ENCODE results near the gene TBC1D22B. TPM values are rescaled to one million over a fixed set of nuclear protein-coding genes. Genes with fewer than 3 reads are reported as not detected.

TBC1D22B gene
- total RNA-seq, 2 experiments from 2014 or later: 12.1 to 12.3 TPM

- POLR2A ChIA-PET: interaction anchor here (1.2 kb wide), 1 partner anchor 13 kb away, joined by 3 read pairs; the partner anchor contains the start of gene TMEM217
- no peak for ATAC-seq
Observed at GRCh38 chr6:37244430-37245310, 12.9 kb upstream of the TBC1D22B start.

GRCh38 chr6:37251211-37251780, 6.3 kb upstream of the TBC1D22B start:
- TF ChIP-seq CTCF (IDR thresholded peaks at IDR 0.05): no peak
- no peak overlapping the region for H3K4me3 Mint-ChIP-seq
- peaks cover 1% of the 10 kb centered on the region for H3K27me3 Mint-ChIP-seq
- H3K4me1 Mint-ChIP-seq (ENCODE audit: low read depth): no peaks in the 10 kb centered on the region
- H3K36me3 Mint-ChIP-seq (ENCODE audit: low read depth): no peaks in the 10 kb centered on the region
- H3K27ac Mint-ChIP-seq: no peak overlapping the region
- POLR2A ChIA-PET: no interaction called here
- intact Hi-C loops (cut with micrococcal nuclease): no loop called here
- ATAC-seq: no peak
- CTCF ChIA-PET: no interaction called here
- no peak for DNase-seq
- H3K9me3 Mint-ChIP-seq: no peaks in the 10 kb centered on the region

More at GRCh38 chr6:37244430-37245310, 12.9 kb upstream of the TBC1D22B start:
- Mint-ChIP-seq H3K4me1 (ENCODE audit: low read depth) (peaks cover 23% of the 10 kb centered on the region), H3K9me3 (no peaks in the 10 kb centered on the region), H3K4me3 (no peak overlapping the region), H3K27me3 (peaks cover 2% of the 10 kb centered on the region), H3K36me3 (ENCODE audit: low read depth) (no peaks in the 10 kb centered on the region), H3K27ac (no peak overlapping the region)
- no peak for TF ChIP-seq CTCF (IDR thresholded peaks at IDR 0.05)
- DNase-seq: no peak
- CTCF ChIA-PET: interaction anchor here (0.9 to 1.4 kb wide), 4 partner anchors 10 to 62 kb away, joined by 3 to 5 read pairs (median 4); partner anchors contain the start of gene TBC1D22B
- intact Hi-C loops (cut with micrococcal nuclease): no loop called here

- ATAC-seq: no peak
- Mint-ChIP-seq H3K9me3 (no peaks in the 10 kb centered on the region), H3K36me3 (ENCODE audit: low read depth) (peaks cover 1% of the 10 kb centered on the region), H3K27ac (no peak overlapping the region), H3K4me3 (no peak overlapping the region), H3K27me3 (no peaks in the 10 kb centered on the region), H3K4me1 (ENCODE audit: low read depth) (peaks cover 9% of the 10 kb centered on the region)
- ChIA-PET CTCF (no interaction called here), POLR2A (no interaction called here)
- intact Hi-C loops (cut with micrococcal nuclease): no loop called here
- no peak for TF ChIP-seq CTCF (IDR thresholded peaks at IDR 0.05)
- no peak for DNase-seq
Observed at GRCh38 chr6:37253486-37254007, 4.0 kb upstream of the TBC1D22B start.

GRCh38 chr6:37254881-37255280, 2.7 kb upstream of the TBC1D22B start:
- POLR2A ChIA-PET: interaction anchor here (0.6 kb wide), 1 partner anchor 10 kb away, joined by 3 read pairs; no protein-coding TSS in a partner anchor
- no peak for ATAC-seq
- intact Hi-C loops (cut with micrococcal nuclease): no loop called here
- CTCF ChIA-PET: no interaction called here
- TF ChIP-seq CTCF (IDR thresholded peaks at IDR 0.05): no peak
- no peaks in the 10 kb centered on the region for H3K9me3 Mint-ChIP-seq
- no peak overlapping the region for H3K27ac Mint-ChIP-seq
- no peak for DNase-seq
- H3K36me3 Mint-ChIP-seq (ENCODE audit: low read depth): peaks cover 2% of the 10 kb centered on the region
- H3K4me1 Mint-ChIP-seq (ENCODE audit: low read depth): peaks cover 20% of the 10 kb centered on the region
- no peak overlapping the region for H3K4me3 Mint-ChIP-seq
- no peaks in the 10 kb centered on the region for H3K27me3 Mint-ChIP-seq
